GM21825 (cell line): Measurements from ENCODE around the gene PIAS2.
"Not testable (repeated sequence)": the region's sequence is repeated elsewhere in the genome, so short reads cannot be mapped to it uniquely, and the experiment has no call there.

Experiments used
- ATAC-seq: cut with Tn5 transposase; IDR thresholded peaks from one replicate; pipeline ENCODE4 v1.9.1; 2021; ENCODE audit warnings: mild to moderate bottlenecking, moderate library complexity; ENCODE audit not compliant: unreplicated experiment

Gene PIAS2, protein sequence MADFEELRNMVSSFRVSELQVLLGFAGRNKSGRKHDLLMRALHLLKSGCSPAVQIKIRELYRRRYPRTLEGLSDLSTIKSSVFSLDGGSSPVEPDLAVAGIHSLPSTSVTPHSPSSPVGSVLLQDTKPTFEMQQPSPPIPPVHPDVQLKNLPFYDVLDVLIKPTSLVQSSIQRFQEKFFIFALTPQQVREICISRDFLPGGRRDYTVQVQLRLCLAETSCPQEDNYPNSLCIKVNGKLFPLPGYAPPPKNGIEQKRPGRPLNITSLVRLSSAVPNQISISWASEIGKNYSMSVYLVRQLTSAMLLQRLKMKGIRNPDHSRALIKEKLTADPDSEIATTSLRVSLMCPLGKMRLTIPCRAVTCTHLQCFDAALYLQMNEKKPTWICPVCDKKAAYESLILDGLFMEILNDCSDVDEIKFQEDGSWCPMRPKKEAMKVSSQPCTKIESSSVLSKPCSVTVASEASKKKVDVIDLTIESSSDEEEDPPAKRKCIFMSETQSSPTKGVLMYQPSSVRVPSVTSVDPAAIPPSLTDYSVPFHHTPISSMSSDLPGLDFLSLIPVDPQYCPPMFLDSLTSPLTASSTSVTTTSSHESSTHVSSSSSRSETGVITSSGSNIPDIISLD

DNA sequence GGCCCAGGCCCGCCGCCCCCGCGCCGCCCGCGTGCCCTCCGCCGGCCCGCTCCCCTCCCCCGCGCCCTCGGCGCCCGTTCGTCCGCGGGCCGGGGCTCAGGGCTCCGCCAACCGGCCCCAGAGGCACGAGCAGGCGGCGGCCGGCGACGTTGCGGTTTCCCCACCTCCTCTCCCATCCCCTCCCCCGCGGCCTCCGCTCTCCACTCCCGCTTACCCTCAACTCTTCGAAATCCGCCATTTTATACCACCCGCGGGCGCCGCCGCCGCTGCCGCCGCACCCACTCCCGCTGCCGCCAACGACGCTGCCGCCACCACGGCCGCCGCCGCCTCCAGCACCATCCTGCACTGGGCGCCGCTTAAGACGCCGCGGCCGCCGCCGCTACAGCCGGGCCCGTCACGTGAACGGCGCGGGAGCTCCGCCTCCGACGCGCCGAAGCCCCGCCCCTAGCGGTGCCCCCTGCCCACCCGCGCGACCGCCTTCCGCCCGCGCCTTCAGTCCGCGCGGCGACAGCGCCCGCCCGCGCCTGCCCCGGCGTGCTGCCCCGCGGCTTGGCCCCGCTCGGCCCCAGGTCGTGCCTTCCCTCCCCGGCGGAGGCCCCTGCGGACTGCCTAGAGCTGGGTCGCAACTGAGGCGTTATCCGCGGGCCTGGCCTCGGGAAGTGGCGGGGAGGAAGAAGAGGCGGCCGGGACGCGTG, at the start of gene PIAS2, which contains the start of gene KATNAL2:
TSS of gene PIAS2 (minus strand) at position 400 of the 695 bp plus-strand sequence. CDS start at position 238, 162 bp downstream.
TSS of gene KATNAL2 (plus strand) at position 495 of the 695 bp plus-strand sequence. CDS start 29,271 bp downstream, outside the sequence.
- peak; percentile 79 for ATAC-seq

DNA sequence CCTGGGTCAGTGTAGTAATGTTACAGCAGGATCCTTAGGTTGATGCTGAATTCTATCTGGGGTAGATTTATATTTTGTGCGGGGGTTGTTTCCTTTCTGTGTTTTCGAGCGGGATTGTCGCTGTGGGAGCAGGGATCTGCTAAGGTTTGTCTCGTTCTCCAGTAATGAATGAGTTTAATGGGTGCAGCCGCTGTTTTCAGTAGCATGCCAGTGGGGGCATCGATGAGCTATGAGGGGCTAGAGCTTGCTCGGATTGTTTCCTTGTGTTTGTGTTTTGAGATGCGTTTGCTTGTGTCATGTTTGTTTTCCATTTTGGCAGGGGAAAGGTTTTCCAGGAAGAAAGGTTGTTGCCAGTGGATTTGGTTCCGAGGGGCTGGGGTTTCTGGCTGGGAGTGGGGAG, 49.0 kb upstream of the PIAS2 start:
- not testable (repeated sequence) for ATAC-seq

DNA sequence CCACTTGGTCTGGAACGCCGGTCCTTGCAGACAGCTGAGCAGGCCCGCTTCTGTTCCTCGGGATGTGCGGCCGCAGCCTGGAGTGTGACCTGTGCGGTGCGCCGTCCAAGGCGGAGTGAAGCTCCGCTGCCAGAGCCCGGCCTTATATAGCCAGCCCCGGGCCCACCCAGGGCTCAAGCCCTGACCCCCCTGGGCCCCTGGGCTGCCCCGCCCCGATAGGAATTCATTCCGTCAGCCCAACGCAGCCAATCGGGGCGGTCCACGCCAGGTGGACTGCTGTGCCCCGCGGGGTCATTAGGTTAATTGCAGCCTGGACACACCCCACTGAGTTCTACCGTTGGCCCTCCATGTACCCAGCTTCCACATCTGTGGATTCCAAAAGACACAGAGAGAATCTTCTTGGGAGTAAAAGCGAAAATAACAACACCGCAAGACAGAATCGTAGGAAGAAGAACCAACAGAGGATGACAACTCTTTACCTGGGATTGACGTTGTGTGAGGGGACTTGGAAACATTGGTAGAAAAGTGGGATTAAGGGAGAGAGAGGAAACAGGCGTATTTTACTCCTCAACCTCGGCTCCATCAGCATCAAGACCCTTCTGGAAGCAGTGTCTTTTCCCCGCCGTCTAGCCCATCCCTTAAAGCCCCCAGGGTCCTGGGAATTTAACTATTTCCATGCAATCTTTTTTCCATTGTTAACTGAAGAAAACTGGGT, 47.4 kb upstream of the PIAS2 start:
- not testable (repeated sequence) for ATAC-seq

DNA sequence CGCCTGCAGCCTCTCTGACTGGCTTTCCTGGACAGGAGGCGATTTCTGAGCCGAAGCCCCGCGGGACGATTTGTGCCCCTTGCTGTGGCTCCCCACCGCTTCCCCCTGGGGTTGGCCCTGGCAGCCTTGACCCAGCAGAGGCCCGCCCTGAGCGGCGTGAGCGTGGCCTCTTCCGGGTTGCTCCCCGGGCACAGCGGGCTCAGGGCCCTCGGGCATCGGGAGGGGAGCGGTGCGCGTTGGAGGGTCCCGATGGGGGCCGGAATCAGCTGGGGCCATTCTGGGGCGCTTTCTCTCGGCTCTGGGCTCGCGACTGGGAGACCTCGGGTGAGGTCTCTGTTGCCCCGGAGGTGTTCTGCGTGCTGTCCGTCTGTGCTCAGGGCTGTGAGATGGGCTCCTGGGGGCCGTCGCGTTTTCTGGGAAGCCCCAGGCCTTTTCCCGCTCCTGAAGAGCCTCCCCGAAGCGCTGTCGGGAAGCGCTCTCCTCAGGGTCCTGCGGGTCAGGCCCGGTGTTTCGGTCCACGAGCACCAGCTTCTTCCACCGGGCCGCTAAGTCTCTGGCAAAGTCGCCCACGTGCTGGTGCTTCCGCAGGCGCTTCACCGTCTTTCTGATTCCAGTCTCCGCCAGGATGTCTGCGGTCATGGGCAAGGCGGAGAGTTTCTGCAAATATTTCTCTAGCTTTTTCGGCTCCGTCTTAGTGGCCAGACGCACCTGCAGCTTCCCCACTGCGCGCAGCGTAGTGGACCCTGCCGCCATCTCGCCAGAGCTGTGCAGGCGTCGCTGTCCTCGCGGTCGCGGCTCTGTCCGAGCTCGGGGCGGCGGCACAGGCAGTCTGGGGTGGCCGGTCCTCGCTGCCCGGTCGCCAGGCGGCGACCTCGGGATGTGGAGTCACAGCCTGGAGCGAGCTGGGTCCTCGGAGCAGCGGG, 46.6 kb upstream of the PIAS2 start:
- ATAC-seq, result not testable (repeated sequence)

DNA sequence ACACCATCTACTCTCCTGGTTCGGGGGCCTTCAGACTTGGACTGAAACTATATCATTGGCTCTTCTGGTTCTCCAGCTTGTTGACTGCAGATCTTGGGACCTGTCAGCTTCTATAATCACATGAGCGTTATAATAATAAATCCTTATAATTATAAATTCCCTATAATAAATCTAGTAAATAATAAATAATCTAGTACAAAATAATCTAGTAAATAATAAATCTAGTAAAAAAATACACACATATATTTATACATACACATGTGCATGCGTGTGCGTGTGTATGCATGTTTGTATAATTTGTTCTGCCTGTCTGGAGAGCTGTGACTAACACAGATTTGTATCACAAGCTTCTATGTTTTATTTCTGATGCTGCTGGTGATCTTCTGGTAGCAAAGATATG, 40.9 kb upstream of the PIAS2 start:
- no peak for ATAC-seq

DNA sequence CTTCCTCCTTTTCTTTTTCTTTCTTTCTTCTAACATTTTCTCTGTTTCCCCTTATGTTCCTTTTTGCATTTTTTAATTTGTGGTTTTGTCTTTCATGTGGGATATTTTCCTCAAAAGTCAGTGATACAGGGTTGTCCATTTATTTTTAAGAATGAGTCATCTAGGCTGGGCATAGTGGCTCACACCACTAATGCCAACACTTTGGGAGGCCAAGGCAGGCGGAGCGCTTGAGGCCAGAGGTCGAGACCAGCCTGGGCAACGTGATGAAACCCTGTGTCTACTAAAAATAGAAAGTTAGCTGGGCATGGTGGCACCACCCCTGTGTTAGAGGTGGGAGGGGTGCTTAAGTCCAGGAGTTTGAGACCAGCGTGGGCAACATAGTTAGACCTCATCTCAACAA, 35.9 kb upstream of the PIAS2 start:
- ATAC-seq, result no peak

DNA sequence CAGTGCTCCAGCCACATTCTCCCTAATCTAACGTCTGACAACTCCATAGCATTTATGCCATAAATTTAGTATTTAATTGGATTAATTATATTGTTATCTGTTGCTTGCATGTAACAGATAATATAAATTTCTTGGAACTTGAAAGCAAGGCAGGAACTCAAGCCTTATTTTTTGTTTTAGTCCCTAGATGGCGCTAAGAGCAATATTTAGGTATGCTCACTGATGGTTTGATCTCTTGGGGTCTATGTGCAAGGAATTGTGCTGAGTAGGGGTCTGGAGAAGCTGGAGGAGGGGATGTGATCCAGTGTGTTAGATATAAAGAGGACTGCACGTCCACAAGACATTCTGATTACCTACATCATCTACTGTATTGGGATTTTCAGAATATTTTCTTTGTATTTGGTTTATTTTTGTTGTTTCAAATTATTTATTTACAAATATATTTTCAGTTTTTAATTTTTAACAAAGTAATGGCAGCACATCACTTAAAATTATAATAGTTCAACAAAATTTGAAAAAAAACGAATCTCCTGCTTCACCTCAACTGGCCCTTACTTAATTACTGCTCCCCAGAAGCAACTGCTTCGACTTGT, 32.9 kb upstream of the PIAS2 start:
- ATAC-seq, result no peak

DNA sequence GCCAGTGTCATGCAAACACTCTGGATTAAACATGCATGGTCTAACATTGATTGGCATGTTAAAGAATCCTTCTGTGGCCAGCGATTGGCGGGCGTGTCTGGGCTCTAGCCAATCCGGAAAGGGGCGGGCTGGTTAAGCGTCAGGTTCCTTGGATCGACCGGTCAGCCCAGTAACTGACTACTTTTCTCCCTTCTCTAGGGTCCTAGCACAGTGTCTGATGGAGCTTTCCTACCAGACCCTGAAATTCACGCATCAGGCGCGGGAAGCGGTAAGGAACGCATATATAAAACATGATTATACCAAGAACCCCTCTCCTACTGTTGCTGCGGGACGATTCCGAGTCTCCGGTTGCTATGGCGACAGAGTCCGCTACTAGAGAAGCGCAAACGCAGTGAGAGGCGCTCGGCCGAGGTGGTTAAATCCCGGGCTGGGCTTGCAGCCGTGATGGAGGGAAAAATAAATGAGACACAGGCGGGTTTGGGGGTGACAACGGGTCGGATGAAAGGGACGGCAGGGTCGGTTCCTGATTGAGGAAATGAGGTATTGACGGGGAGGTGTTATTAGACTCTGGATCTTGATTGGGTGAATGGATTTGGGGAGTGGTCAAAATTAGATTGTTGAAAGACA, 29.5 kb upstream of the PIAS2 start:
- ATAC-seq, result peak; percentile 94

DNA sequence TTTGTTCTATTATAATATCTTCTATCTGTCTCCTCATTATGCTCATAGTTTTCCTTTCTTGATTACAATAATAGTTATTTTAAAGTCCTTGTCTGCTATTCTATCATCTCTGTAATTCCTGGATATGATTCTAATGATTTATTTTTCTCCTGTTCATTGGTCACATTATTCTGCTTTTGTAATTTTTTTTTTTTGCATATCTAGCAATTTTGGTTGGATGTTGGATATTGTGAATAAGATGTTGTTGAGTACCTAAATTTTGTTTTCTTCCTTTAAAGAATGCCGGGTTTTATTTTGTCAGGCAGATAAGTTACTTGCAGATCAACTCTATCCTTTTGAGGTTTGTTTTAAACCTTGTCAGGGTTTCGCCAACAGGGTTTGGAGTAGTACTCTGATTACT, 25.3 kb upstream of the PIAS2 start:
- no peak for ATAC-seq

DNA sequence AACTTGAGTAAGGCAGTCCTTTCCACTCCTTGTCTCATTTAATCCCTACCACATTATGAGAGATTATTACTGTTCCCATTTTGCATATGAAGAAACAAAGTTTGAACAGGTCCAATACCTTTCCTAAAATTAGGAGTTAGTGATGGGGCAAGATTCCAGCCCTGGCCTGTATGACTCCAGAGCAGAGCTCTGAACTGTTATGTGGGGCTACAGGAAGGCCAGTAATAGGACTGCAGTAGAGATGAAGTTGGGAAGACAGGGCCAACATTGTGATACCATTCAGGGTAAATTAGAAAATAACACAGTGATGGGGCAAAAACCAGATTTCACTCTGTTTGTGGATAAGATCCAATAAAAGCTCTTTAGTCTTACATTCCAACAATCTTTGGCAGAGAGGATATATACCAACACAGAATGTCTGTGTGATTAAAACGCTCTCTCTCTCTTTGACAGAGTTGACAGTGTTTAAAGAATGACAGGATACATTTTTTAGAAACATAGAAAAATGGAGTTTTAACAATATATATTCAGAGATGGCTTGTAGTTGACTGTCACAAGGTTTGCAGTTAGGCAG, 22.8 kb upstream of the PIAS2 start:
- no peak for ATAC-seq

DNA sequence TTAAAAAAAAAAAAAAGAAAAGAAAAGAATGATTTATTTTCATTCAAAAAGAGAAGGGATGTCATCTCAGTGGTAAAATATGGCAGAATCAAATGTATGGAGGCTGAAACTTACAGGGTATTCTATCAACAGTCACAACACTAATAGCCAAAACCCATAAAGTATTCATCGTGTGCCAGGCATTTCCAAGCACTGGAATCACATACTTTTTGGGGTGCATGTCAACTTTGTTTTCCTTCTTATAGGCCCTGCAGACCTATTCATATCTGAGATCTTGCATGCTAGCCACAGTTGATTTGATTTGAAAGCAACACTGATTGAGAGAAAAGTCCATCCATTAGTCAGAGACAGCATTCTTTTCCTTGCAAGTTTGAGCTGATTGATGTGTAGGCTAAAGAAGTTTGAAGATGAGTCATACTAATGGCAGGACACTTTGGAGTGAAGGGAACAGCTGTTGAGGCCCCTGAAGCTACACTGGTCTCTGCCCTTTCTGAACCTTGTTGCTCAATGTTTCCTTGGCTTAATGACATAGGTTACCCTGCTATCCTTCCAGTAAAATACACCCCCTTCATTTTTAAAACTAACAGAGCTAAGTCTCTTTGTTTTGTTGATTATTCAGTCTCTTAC, 22.1 kb upstream of the PIAS2 start:
- no peak for ATAC-seq

DNA sequence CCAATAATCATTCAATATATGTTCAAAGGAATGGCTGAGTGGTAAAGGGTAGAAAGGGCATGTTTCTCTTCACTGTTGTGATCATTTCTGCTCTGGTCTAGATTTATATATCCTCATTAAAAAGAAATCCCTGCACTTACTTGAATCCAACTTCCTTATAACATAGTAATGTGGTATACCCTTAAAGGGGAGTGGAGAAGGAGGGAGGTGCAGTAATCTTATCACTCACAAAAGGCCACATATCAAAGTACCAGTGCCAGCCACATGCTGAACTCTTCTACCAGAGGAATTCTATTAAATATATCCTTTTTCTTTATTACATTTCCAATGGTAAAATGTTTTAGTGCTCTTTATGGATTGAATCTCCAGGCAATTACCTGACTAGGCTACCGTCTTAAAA, 3.3 kb upstream of the PIAS2 start:
- ATAC-seq, result no peak

DNA sequence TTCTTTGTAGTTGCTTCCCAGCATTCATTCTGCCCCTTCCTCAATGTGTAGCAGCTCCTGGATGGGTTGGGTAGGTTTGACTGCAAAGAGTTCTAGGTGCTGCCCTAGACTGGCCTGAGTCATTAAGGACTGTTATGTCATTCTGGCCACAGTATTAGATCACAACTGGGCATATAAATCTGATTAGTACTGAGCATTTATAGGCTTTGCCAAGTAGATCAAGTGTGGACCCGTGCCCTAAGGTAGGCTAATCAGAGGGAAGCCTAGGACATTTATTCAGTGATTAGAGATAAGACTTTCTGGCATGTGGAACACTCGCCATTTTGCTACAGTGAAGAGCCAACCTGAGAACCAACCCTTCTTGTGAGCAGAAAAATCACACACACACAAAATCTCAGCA, 2.8 kb upstream of the PIAS2 start:
- no peak for ATAC-seq

DNA sequence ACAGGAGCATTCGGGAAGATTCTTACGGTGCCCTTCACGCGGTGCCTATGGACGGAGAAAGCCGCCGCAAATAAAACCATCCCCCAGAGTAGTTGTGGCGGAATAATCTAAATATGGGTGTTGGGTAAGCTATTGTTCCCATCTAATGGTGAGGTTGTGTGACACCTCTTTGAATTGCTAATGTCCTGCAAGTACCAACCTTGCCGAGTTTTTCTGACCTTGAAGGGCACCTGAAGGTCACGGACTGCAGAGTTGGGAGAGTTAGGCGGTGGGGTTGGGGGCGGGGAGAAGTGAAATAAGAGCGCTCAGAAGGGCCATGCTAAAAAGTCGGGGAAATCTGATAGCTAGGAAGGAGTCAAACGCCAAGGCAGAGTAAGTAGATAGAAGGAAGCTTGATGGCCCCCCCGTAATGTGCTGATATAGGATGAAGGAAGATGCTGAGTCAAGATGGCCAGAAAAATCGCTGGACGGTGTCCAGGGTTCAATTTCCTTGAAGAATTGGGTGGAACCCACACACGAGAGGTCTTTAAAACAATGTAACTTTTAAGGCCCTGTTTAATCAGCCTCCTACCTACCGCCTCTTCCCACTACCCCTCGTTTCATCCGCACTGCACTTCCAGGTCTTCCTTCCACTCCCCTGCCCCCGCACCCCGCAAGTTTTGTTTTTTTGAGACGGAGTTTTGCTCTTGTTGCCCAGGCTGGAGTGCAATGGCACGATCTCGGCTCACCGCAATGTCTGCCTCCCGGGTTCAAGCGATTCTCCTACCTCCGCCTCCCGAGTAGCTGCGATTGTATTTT, 695 bp upstream of the PIAS2 start:
- no peak for ATAC-seq

DNA sequence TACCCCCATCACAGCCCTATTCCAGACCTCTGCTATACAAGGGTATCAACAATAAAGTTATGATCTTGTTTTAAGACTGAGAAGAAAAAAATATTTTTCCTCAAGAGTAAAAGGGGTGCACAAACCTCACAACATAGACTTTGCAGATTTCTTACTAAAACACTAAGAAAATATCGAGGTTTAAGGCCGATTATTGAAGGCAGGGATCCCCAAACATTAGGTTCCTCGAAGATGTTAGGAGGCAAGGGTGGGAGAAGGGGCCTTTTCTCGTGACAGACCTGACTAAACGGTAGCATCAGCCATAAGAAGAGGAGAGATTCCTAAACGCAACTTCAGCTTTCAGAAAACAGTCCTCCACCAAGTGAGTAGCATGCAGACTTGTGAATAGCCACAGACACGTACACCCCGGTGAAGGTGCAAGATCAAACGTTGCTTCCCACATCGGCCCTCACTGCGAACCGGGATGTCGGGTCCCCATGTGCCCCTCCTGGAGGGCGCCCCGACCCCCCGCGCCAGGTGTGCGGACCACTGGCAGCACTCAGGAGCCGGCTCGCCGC, 678 bp downstream of the PIAS2 start:
- ATAC-seq, result no peak

DNA sequence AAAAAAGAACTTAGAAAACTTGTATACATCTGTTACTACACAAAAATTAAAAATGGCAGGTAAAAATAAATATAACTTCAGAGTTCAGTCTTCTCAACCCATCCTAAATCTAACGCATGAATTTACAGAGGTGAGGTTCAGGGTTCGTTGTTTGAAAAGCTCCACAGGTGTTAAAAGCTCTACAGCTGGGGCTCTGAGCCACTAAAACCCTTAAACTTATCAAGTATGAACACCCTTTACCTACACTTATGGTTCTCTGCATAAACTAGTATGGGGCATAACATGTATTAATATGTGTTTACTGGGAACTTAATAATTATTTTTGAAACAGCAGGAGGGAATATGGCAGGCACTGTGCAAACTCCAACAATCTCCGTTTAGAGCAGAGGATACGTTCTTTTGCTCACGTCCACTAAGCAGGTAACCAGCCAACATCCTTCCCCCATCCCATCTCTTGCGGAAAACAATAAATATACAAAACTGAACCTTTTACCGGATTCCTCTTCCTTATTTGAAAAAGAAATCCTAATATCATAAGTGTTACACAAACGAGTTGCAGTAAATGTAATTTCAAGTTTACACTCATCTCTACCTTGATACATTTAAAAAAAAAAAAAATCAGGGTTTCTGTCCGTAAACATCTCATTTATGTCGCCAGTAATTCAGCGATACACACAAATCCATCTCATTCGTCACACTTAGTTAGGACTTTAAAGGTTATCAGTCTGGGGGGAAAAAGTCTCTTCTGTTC, 1.3 kb downstream of the PIAS2 start:
- ATAC-seq, result no peak

DNA sequence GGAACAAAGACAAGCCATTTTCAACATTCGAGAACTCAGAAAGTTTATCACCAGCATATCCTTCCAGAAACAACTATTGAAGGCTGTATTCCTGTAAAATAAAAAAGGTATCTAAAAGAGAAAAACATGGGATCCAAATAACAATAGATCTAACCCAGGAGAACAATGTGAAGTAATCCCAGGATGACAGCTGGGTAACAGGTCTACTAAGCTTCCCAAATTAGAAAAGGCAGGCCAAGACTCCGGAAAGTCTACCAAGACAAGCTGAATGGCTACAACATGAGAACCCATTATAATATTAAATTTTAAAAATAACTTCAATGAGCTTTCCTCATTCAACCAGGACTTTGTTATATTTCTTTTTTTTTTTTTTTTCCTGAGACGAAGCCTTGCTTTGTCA, 6.5 kb downstream of the PIAS2 start:
- ATAC-seq, result no peak
